HEK293 (cell line): ENCODE data around the gene RPL35.
A peak's percentile ranks its signal among the peaks of the same experiment; 100 is the strongest.

Source experiments
- EGR2 ChIP-seq: fragments of 450-650 bp; formaldehyde crosslinking; IDR thresholded peaks from 2 replicates; pipeline ENCODE4 v1.5.1; 2016; ENCODE audit warnings: low read depth, missing biosample characterization, missing genetic modification characterization
- KLF1 ChIP-seq: fragments of 450-650 bp; formaldehyde crosslinking; IDR thresholded peaks from 2 replicates; pipeline ENCODE4 v1.5.1; 2016; ENCODE audit warnings: missing biosample characterization, missing genetic modification characterization
- KLF10 ChIP-seq: fragments of 450-650 bp; IDR thresholded peaks from 2 replicates; pipeline ENCODE4 v1.5.1; 2018; ENCODE audit warnings: missing biosample characterization, mild to moderate bottlenecking, missing genetic modification characterization
- KLF16 ChIP-seq: fragments of 450-650 bp; formaldehyde crosslinking; IDR thresholded peaks from 2 replicates; pipeline ENCODE4 v1.5.1; 2017; ENCODE audit warnings: missing biosample characterization, missing genetic modification characterization
- KLF7 ChIP-seq: fragments of 450-650 bp; formaldehyde crosslinking; IDR thresholded peaks from 2 replicates; pipeline ENCODE4 v1.5.1; 2016; ENCODE audit warnings: missing biosample characterization, missing genetic modification characterization, borderline replicate concordance
- OVOL3 ChIP-seq: fragments of 450-650 bp; formaldehyde crosslinking; IDR thresholded peaks from 2 replicates; pipeline ENCODE4 v1.5.1; 2016; ENCODE audit warnings: missing biosample characterization, missing genetic modification characterization
- SCRT2 ChIP-seq: fragments of 450-650 bp; formaldehyde crosslinking; IDR thresholded peaks from 2 replicates; pipeline ENCODE4 v1.5.1; 2016; ENCODE audit warnings: missing biosample characterization, missing genetic modification characterization
- YY2 ChIP-seq: fragments of 450-650 bp; formaldehyde crosslinking; IDR thresholded peaks from 2 replicates; pipeline ENCODE4 v1.5.1; 2016; ENCODE audit warnings: missing biosample characterization, missing genetic modification characterization
- ZFHX2 ChIP-seq: fragments of 450-650 bp; formaldehyde crosslinking; conservative IDR thresholded peaks from 2 replicates; pipeline ENCODE4 v1.5.1; 2016; ENCODE audit warnings: missing biosample characterization, missing genetic modification characterization
- ZIC2 ChIP-seq: fragments of 450-650 bp; formaldehyde crosslinking; IDR thresholded peaks from 2 replicates; pipeline ENCODE4 v1.5.1; 2016; ENCODE audit warnings: missing biosample characterization, missing genetic modification characterization
- ZNF324 ChIP-seq: fragments of 450-650 bp; formaldehyde crosslinking; IDR thresholded peaks from 2 replicates; pipeline ENCODE4 v1.5.1; 2016; ENCODE audit warnings: missing biosample characterization, missing genetic modification characterization
- ZNF391 ChIP-seq: fragments of 450-650 bp; formaldehyde crosslinking; IDR thresholded peaks from 2 replicates; pipeline ENCODE4 v1.5.1; 2016; ENCODE audit warnings: low read depth, missing biosample characterization, missing genetic modification characterization, borderline replicate concordance
- ZNF394 ChIP-seq: fragments of 450-650 bp; formaldehyde crosslinking; IDR thresholded peaks from 2 replicates; pipeline ENCODE4 v1.5.1; 2016; ENCODE audit warnings: missing biosample characterization, missing genetic modification characterization, mild to moderate bottlenecking, moderate library complexity, borderline replicate concordance
- ZNF585B ChIP-seq: fragments of 450-650 bp; formaldehyde crosslinking; IDR thresholded peaks from 2 replicates; pipeline ENCODE4 v1.5.1; 2016; ENCODE audit warnings: missing biosample characterization, missing genetic modification characterization
- ZNF76 ChIP-seq: fragments of 450-650 bp; formaldehyde crosslinking; IDR thresholded peaks from 2 replicates; pipeline ENCODE4; 2016; ENCODE audit warnings: low read depth, missing biosample characterization, missing genetic modification characterization, borderline replicate concordance
- TF ChIP-seq, protein P1 (sequence below): fragments of 450-650 bp; formaldehyde crosslinking; IDR thresholded peaks from 2 replicates; pipeline ENCODE4 v1.5.1; 2016; ENCODE audit warnings: missing biosample characterization, missing genetic modification characterization
- TF ChIP-seq, protein P2 (sequence below): fragments of 450-650 bp; formaldehyde crosslinking; IDR thresholded peaks from 2 replicates; pipeline ENCODE4 v1.5.1; 2016; ENCODE audit warnings: missing biosample characterization, missing genetic modification characterization, low read depth
- TF ChIP-seq, protein P3 (sequence below): fragments of 450-650 bp; formaldehyde crosslinking; IDR thresholded peaks from 2 replicates; pipeline ENCODE4 v1.5.1; 2016; ENCODE audit warnings: missing biosample characterization, missing genetic modification characterization
- TF ChIP-seq, protein P4 (sequence below): fragments of 450-650 bp; formaldehyde crosslinking; IDR thresholded peaks from 2 replicates; pipeline ENCODE4 v1.5.1; 2016; ENCODE audit warnings: missing biosample characterization, missing genetic modification characterization
- TF ChIP-seq, protein P5 (sequence below): fragments of 450-650 bp; formaldehyde crosslinking; IDR thresholded peaks from 2 replicates; pipeline ENCODE4 v1.5.1; 2016; ENCODE audit warnings: missing biosample characterization, missing genetic modification characterization
- TF ChIP-seq, protein P6 (sequence below): sonication (generic); formaldehyde crosslinking; IDR thresholded peaks from 2 replicates; pipeline ENCODE4 v1.8.1; 2022; ENCODE audit warnings: mild to moderate bottlenecking, moderate library complexity, missing genetic modification reagents
- TF ChIP-seq, protein P7 (sequence below): fragments of 450-650 bp; formaldehyde crosslinking; IDR thresholded peaks from 2 replicates; pipeline ENCODE4; 2016; ENCODE audit warnings: missing biosample characterization, missing genetic modification characterization

Gene RPL35

DNA sequence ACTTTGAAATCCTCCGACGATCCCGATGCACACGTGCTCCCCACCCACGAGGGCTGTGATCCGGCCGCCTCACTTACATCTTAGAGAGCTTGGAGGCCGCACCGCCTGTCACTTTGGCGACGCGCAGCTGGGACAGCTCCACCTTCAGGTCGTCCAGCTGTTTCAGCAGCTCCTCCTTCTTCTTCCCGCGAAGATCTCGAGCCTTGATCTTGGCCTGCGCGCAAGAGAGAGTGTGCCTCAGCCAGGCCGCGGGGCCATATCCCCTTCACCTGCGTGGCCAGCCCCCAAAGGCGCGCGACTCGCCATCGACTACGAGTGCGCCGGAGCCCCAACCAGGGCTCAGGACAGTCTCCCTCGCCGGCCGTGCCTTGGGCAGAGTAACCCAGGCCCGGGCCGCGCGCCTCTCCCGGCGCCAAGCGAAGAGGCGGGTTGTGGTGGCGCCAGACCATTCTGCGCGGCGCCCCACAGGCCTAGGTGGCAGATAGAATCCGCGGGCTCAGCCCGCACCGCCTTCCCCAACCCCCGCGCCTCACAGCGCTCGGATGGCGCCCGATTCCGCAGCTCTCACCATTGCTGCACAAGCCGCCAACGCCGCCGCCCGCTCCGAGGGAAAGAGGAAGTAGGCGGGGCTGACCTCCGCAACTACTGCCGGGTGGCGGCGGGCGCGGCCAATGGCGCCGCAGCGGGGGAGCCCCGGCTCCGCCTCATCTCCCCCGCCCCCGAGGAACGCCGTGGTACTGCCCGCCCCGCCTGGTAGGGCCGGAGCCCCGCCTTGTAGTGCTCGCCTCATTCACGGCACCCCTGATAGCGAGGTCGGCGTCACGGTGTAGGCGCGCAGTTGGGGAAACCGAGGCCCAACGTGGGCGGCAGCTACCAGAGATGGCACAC is at the start of gene RPL35, which contains the start of gene ARPC5L (continued):
- TF ChIP-seq, protein P1, sequence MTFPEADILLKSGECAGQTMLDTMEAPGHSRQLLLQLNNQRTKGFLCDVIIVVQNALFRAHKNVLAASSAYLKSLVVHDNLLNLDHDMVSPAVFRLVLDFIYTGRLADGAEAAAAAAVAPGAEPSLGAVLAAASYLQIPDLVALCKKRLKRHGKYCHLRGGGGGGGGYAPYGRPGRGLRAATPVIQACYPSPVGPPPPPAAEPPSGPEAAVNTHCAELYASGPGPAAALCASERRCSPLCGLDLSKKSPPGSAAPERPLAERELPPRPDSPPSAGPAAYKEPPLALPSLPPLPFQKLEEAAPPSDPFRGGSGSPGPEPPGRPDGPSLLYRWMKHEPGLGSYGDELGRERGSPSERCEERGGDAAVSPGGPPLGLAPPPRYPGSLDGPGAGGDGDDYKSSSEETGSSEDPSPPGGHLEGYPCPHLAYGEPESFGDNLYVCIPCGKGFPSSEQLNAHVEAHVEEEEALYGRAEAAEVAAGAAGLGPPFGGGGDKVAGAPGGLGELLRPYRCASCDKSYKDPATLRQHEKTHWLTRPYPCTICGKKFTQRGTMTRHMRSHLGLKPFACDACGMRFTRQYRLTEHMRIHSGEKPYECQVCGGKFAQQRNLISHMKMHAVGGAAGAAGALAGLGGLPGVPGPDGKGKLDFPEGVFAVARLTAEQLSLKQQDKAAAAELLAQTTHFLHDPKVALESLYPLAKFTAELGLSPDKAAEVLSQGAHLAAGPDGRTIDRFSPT (tag by site-specific recombination): peak; percentile 99
- TF ChIP-seq KLF16 (tag by site-specific recombination) (0 out of 2 replicates have a peak, but pooled peaks have one; percentile 37), SCRT2 (no peak), ZNF391 (0 out of 2 replicates have a peak, but pooled peaks have one; percentile 17), ZIC2 (tag by site-specific recombination) (peak; percentile 27; the same call in 1 of the 2 replicates), ZNF394 (tag by site-specific recombination) (peak; percentile 55; the same call in 1 of the 2 replicates), EGR2 (tag by site-specific recombination) (peak; percentile 73), KLF1 (tag by site-specific recombination) (peak; percentile 36; the same call in 1 of the 2 replicates), OVOL3 (tag by site-specific recombination) (no peak), ZNF76 (tag by site-specific recombination) (peak; percentile 60; the same call in 1 of the 2 replicates), ZNF324 (tag by site-specific recombination) (0 out of 2 replicates have a peak, but pooled peaks have one; percentile 38), YY2 (peak; percentile 43; the same call in 1 of the 2 replicates), KLF7 (peak; percentile 73; the same call in 1 of the 2 replicates), ZFHX2 (tag by site-specific recombination) (peak; percentile 68), ZNF585B (no peak), KLF10 (tag by site-specific recombination) (0 out of 2 replicates have a peak, but pooled peaks have one; percentile 38)
- TF ChIP-seq, protein P2, sequence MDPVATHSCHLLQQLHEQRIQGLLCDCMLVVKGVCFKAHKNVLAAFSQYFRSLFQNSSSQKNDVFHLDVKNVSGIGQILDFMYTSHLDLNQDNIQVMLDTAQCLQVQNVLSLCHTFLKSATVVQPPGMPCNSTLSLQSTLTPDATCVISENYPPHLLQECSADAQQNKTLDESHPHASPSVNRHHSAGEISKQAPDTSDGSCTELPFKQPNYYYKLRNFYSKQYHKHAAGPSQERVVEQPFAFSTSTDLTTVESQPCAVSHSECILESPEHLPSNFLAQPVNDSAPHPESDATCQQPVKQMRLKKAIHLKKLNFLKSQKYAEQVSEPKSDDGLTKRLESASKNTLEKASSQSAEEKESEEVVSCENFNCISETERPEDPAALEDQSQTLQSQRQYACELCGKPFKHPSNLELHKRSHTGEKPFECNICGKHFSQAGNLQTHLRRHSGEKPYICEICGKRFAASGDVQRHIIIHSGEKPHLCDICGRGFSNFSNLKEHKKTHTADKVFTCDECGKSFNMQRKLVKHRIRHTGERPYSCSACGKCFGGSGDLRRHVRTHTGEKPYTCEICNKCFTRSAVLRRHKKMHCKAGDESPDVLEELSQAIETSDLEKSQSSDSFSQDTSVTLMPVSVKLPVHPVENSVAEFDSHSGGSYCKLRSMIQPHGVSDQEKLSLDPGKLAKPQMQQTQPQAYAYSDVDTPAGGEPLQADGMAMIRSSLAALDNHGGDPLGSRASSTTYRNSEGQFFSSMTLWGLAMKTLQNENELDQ (tag by site-specific recombination): no peak
- TF ChIP-seq, protein P3, sequence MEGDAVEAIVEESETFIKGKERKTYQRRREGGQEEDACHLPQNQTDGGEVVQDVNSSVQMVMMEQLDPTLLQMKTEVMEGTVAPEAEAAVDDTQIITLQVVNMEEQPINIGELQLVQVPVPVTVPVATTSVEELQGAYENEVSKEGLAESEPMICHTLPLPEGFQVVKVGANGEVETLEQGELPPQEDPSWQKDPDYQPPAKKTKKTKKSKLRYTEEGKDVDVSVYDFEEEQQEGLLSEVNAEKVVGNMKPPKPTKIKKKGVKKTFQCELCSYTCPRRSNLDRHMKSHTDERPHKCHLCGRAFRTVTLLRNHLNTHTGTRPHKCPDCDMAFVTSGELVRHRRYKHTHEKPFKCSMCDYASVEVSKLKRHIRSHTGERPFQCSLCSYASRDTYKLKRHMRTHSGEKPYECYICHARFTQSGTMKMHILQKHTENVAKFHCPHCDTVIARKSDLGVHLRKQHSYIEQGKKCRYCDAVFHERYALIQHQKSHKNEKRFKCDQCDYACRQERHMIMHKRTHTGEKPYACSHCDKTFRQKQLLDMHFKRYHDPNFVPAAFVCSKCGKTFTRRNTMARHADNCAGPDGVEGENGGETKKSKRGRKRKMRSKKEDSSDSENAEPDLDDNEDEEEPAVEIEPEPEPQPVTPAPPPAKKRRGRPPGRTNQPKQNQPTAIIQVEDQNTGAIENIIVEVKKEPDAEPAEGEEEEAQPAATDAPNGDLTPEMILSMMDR: peak; percentile 59; the same call in 1 of the 2 replicates
- TF ChIP-seq, protein P4, sequence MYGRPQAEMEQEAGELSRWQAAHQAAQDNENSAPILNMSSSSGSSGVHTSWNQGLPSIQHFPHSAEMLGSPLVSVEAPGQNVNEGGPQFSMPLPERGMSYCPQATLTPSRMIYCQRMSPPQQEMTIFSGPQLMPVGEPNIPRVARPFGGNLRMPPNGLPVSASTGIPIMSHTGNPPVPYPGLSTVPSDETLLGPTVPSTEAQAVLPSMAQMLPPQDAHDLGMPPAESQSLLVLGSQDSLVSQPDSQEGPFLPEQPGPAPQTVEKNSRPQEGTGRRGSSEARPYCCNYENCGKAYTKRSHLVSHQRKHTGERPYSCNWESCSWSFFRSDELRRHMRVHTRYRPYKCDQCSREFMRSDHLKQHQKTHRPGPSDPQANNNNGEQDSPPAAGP (tag by site-specific recombination): peak; percentile 52; the same call in 1 of the 2 replicates
- TF ChIP-seq, protein P5, sequence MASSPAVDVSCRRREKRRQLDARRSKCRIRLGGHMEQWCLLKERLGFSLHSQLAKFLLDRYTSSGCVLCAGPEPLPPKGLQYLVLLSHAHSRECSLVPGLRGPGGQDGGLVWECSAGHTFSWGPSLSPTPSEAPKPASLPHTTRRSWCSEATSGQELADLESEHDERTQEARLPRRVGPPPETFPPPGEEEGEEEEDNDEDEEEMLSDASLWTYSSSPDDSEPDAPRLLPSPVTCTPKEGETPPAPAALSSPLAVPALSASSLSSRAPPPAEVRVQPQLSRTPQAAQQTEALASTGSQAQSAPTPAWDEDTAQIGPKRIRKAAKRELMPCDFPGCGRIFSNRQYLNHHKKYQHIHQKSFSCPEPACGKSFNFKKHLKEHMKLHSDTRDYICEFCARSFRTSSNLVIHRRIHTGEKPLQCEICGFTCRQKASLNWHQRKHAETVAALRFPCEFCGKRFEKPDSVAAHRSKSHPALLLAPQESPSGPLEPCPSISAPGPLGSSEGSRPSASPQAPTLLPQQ (tag by site-specific recombination): peak; percentile 22; the same call in 1 of the 2 replicates
- TF ChIP-seq, protein P6, sequence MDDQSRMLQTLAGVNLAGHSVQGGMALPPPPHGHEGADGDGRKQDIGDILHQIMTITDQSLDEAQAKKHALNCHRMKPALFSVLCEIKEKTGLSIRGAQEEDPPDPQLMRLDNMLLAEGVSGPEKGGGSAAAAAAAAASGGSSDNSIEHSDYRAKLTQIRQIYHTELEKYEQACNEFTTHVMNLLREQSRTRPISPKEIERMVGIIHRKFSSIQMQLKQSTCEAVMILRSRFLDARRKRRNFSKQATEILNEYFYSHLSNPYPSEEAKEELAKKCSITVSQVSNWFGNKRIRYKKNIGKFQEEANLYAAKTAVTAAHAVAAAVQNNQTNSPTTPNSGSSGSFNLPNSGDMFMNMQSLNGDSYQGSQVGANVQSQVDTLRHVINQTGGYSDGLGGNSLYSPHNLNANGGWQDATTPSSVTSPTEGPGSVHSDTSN (CRISPR knock-in tag): peak; percentile 59; the same call in 1 of the 2 replicates
- TF ChIP-seq, protein P7, sequence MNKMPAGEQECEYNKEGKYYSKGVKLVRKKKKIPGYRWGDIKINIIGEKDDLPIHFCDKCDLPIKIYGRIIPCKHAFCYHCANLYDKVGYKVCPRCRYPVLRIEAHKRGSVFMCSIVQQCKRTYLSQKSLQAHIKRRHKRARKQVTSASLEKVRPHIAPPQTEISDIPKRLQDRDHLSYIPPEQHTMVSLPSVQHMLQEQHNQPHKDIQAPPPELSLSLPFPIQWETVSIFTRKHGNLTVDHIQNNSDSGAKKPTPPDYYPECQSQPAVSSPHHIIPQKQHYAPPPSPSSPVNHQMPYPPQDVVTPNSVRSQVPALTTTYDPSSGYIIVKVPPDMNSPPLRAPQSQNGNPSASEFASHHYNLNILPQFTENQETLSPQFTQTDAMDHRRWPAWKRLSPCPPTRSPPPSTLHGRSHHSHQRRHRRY (tag by site-specific recombination): no peak
